Measurements from ENCODE around the gene AQP7. TPM values are rescaled to one million over a fixed set of nuclear protein-coding genes. Genes with fewer than 3 reads are reported as not detected.

The AQP7 gene
- total RNA-seq, 2 experiments from 2014 or later: 0.12 to 0.36 TPM

Other genes starting within 250 kb of the AQP7 start
- 10 to 100 TPM; 76.6 to 78.0 TPM for gene B4GALT1, start 235.2 kb downstream of the AQP7 start, total RNA-seq
- gene SPINK4, start 162.4 kb downstream of the AQP7 start, total RNA-seq: not detected
- gene BAG1, start 137.9 kb downstream of the AQP7 start, total RNA-seq: 10 to 100 TPM; 52.7 to 56.6 TPM
- 100 to 1,000 TPM; 116 to 119 TPM for gene CHMP5, start 137.5 kb downstream of the AQP7 start, total RNA-seq
- 10 to 100 TPM; 36.5 to 38.6 TPM for gene NFX1, start 112.1 kb downstream of the AQP7 start, total RNA-seq
- gene AQP3, start 45.0 kb upstream of the AQP7 start, total RNA-seq: 10 to 100 TPM; 19.4 to 20.2 TPM
- 10 to 100 TPM; 38.1 to 39.7 TPM for gene NOL6, start 71.4 kb upstream of the AQP7 start, total RNA-seq
- 1 to 10 TPM in 1 of 2 experiments, under 1 TPM in 1; 0.31 to 1.5 TPM for gene ANKRD18B, start 121.7 kb upstream of the AQP7 start, total RNA-seq